HG02571 (cell line): Measurements from ENCODE around the gene STAT4.

ENCODE experiments used
- ATAC-seq: cut with Tn5 transposase; IDR thresholded peaks from one replicate; pipeline ENCODE4 v1.9.1; 2021; ENCODE audit warnings: mild to moderate bottlenecking, moderate library complexity; ENCODE audit not compliant: unreplicated experiment

STAT4 gene

DNA sequence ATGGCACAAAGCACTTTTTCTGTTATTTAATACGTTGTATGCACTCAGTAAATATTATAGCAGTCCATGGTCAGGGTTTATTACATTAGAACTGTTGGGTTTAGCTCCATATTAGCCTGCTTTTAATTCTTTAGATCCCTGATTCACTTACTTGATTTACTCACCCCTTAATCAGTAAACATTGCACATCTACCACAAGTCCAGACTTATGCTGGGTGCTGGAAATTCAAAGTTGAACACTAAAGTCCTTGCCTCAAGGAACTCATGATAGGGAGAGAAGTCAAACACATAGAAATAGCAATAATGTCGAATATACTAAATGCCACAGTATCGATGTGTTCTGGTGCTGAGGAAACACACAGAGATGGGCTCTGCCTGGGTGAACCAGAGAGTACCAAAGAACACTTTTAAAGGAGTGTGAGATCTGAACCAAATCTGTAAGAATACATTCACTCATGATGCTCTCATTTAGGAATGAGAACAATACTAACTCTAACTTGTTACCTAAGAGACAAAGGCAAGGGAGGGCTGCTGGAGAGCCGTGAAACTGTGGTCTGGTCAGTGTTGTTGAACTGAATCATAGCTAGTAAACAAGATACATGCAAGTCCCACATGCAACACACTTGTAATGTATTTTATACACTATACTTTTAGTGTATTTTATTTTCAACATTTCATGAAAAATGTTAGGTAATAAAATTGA lies 4.9 kb downstream of the STAT4 start:
- no peak for ATAC-seq

DNA sequence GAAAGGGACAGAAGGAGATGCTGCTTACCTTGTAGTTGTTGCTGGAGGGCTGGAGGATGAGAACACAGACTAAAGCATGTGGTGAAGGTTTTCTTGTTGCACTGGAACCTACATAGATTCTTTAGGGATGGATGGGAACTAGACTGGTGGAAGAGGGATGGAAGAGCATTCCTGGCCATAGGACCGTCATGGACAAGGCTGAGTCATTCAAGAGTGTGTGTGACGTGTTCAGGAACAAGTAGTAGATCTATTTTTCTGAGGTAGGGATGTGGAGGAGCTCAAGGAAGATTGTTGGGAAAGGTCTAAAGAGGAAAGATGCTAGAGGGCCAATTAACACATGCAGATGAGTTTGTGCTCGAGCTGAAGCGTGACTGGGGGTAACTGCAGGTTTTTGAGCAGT lies 6.6 kb downstream of the STAT4 start:
- ATAC-seq: no peak

DNA sequence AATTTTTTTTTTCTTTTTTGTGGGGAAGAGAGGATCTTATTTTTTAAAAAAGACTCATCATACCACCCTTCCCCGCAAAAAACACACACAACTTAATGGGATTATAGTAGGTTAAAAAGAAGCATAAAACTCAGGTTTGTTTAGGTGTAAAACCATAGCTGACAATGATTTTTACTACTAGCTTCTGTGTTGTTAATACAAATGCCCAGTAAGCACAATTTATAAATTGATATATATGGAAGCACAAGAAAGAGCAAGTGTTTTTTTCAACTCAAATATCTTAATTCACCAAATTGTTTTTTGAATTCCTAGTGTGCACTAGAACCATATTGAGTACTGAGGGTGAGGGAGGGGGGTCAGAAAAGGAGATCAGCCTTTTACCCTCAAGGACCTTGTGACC lies 7.0 kb downstream of the STAT4 start:
- ATAC-seq: no peak

DNA sequence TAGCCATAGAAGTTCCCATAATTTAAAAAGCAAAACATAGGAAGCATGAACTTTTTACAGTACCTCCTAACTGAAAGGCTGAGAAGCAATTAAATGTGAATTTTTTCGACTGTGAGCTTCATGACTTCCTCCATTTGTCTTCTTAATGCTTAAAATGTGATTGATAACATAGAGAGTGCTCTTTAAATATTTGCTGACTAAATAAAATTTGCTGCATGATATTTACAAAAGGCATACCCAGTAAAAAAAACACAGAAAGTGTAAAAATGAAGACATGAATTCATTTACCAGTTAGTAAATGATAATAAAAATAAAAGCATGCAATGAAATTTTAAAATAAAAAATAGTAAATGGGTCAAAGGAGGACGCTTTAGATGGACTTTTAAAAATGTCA lies 21.9 kb downstream of the STAT4 start:
- no peak for ATAC-seq

DNA sequence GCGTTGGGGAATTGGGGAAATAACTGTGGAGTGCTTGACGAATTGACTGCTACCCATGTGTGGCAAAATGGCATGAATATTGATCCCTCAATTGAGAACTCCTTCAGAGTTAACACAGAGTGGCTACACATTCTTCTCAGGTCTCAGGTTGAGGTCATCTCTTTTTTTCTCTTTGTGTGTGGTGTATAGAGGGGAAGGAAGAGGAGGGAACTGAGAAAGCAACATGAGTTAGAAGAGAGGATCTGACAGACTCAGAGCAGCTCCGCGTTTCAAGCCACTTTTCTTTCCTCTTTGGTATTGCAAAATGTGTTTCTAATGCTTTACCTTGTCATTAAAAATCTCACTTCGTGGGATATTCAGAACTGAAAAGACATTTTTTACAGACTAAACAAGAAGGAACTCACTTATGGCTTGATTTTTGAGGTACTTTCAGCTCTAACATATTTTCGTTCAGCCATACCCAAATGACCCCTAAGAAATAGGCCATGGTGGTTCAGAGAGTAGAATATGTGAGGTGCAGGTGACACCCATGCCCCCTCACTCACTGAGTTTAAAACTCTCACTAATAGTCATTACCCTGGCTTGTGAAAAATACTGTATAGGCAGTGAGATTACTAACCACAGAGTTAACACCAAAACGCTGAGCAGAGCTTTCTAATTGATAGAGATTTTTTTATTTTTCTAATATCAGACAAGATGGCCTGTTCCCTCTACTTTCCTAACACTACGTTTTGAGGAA lies 22.5 kb downstream of the STAT4 start:
- ATAC-seq: peak; percentile 84

DNA sequence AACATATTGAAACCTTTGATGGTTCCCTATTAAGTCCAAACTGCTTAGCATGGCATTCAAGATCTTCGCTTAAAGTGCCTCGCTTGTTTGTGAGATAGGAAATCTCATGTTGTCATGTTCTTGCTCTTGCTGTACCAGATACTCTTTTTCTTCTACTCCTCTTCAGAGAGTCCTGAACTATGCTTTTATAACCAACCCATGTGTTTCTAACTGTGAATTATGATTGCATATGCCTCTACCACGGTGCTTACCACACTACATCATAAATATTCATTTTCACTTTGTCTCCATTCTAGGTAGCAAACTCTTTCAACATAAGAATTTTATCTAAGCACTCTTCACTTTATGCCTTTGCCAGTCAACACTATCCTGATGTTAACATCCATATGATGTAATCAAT lies 23.6 kb downstream of the STAT4 start:
- ATAC-seq: no peak

DNA sequence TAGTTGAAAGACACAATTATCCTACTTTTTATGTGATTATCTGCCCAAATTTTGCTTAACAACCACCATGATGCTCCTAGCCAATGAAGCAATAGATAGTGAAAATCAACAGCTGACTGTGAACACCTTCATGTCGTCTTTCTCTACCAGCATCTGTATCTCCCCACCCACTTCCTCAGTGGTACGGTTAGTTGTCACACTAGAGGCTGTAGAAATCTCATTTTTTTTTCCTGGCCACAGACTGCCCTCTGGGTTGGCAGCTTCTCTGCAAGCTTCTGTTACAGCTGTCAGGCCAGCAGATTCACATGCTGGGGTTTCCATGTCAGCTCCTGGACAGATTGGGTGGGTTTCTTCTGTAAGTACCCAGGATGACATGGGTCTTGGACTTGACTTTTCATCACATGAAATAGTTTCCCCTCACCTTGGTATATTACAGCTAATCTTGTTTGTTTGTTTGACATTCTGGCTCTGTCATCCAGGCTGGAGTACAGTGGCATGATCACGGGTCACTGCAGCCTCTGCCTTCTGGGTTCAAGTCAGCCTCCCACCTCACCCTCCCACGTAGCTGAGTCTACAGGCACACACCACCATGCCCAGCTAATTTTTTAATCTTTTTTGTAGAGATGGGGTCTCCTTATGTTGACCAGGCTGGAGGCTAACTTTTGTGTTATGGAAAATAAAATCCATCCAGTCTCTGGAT lies 24.3 kb downstream of the STAT4 start:
- no peak for ATAC-seq

DNA sequence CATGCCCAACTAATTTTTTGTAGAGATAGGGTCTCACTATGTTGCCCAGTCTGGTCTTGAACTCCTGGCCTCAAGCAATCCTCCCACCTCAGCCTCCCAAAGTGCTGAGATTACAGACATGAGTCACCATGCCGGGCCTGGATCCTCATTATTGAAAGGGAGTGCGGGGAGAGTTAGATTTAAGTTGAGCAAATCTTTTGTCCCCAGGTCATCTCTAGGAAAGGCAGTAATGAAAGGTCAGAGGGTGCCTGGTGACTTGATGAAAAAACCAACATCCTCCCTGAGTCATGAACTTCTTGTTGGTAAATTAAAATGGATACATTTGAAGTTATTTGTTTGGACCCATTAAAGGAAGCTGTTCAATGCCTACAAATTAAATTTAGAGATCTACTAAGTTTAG lies 25.1 kb downstream of the STAT4 start:
- ATAC-seq: no peak

DNA sequence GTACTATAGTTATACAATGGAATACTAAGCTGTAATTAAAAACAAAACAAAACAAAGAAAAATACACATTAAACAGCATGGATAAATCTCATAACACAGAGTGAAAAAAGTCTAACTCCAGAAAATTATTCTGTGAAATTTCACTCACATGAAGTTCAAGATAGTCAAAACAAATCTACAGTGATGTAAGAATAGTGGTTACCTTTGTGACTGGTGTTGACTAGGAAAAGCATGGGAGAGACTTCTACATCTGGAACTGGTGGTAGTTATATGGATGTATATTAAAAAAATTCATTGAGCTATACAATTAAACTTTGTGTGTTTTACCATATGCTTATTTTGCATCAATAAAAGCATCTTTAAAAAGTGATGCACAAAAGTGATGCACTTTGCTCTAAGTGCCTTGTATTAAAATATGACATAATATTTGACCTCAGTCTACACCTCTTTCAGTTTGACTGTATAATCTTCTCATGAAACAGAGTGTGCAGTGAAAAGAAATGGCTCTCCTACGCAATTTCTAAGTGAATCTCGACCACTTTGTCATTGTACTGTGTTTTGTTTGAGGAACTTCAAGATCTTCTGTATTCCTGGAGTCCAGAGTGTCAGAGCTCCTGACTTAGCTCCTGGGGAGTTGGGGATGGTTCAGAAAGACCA lies 28.0 kb downstream of the STAT4 start:
- peak; percentile 56 for ATAC-seq

DNA sequence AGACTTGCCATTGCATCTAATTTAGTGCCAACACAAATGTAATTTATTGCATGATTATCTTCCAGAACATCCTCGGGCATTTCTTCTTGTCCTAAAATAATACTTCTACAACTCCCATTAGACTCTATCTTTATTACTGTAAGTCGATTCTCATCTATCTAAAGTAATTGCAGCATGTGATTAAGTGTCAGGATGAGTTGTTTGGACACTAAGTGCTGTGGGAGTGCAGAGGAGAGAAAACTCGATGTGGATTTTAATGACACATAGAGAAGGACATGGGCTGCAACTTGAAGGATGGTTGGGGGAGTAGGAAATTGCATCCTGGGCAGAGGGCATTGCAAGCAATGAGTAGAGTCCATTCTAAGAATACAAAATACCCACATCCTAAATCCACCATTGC lies 33.5 kb downstream of the STAT4 start:
- no peak for ATAC-seq

DNA sequence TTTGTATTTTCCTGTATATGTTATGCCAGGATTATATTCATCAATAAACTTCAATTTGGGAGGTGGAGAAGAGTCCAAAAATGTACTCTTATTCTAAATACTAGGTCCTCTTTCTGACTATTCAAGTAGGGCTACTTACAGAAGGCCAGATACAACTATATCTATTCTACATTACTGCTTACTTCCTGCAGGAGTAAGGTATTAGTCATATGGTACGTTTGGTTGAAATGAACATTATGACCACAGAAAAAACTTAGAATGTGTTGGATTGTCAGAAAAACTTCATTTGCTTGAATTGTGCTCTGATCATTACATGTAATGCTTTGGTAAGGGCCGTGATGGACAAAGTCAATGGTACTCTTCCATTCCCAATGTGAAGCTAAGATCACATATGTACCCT lies 35.0 kb downstream of the STAT4 start:
- no peak for ATAC-seq

DNA sequence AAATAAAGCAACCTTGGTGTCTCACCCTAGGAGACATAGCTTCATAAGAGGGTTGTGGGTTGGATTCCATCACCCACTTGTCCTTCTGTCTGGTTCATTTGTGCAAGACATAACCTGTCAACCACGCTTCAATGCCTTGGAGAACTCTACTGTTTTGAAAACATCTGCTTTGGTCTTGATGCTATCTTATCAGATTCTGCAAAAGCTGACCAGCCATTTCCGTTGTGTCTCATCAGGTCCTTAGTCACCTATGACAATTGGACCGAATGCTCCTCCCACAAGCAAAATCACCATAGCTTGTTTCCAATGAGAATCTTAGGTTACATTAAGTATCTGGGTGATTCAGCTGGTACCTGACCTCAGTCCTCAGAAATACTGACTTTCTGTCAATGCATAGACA lies 35.4 kb downstream of the STAT4 start:
- no peak for ATAC-seq

DNA sequence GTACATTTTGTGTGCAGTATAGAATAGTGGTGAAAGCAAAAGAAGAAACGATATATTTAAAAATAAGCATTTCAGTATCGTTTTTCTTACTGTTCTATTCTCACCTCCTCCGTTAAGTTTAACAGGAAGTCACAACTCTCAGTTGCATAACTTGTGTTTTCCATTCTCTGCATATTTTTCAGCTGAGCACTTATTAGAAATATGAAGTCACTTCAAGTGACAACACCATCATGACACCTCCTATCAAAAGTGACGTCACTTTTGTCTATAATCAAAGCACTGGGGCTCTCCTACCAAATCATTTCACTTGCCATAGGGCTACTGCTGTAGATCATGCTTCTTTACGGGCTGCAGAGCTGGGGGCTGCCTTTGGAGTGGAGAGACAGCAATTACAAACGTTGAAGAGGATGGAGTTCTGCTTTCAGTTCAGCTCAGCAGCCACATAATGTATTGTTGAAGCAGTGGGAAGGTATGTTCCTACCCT lies 36.3 kb downstream of the STAT4 start:
- ATAC-seq: peak; percentile 71

DNA sequence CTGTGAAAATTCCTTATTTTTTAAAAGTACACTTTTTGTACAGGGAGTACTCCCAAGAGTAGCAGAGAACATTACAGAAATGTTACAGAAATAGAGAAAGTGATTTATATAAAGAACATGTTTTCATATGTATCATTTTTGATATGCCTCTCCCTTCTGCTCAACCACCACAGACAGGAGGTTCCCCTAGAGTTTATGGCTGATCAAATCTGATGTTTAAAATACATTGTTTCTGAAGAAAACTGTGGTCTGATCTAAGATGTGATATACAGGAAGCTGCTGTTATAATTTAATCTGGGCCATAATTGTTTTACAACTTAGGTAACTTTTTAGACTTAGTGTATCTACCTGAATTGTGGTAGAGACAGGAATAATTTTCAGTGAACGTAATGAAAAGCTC lies 37.0 kb downstream of the STAT4 start:
- no peak for ATAC-seq

DNA sequence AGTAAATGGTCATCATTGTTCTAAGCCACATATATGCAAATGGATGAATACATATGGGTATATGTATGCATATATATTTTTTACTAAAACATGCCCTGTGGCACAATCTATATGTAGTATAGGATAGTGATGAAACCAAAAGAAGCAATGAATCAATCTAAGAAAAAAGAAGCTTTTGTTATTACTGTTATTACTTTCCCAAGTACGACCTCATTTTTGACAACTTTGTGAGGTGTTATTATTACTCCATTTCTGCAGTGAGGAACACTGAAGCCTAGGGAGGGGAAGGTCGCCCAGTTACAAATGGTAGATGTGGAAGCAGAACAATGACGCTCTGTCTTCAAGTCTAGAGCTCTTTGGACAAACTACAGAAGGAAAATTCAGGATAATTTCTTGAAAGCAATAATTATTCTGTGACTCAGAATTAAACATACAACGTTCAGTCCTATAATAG lies 38.3 kb downstream of the STAT4 start:
- ATAC-seq: no peak

DNA sequence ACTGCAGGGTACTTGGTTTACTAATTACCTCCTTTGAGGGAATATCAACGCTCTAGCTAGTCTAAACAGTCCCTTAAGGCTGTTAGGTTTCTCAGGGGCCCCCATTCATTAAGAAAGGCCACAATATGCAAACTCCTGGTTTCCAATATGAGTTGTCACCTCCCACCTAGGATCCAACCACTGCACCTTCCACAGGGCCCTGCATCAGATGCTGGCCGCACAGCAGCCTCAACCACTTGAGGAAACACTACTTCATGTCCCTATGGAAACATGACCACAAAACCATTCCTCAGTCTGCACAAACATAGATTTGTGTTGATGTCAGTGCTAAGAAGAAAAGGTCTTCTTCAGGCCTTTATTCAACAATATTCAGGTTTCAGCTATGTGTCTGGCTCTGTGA lies 40.9 kb downstream of the STAT4 start:
- ATAC-seq: no peak

DNA sequence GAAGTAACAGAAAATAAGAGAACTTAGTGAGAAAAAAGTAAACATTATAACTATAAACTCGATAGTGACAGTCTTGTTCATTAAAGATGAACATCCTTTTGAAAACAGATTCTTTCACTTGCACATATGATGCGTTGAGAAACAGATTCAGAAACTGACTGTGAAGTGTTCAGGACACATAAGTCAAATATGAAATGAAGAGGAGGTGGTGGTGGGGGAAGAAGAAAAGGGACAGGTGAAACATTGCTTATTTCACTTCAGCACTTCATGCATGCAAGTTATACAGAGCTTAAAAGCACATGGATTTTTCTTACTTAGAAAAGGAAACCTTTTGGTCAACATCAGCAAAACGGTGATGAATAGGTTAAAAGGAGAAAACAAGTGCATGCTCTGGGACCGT lies 42.5 kb downstream of the STAT4 start:
- ATAC-seq: no peak

DNA sequence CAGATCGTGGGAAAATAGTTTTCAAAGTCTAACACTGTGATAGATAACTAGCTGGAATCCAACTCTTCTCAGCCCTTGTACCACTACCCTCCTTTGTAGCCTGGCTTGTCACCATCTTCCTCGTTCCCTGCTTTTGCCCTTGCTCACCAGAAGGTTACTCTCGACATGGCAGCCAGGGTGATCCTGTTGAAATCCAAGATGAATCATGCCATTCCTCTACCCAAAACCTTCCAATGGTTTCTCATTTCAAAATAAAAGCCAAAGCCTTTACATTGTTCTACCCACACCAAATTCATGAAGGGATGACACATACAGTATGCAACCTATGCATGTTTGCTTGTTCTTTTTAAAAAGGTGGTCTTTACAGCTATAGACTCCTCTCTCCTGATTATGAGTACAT lies 45.7 kb downstream of the STAT4 start:
- no peak for ATAC-seq

DNA sequence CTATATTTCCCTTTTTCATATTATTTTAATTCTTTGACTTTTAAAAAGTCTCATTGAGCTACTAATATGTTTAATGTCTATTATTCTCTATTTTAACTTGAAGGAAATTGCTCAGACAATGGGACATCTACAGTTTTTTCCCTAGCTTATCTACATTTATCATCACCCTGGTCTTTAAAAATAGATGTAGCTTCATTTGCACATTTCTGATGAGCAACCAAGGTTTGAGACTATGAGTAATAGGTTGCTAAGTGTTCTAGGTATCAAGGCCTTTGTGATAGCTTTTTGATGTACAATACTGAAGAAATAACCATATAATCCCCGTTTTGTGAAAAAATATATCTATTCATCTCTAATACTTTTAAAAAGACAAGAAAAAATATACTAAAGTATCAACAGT lies 47.0 kb downstream of the STAT4 start:
- ATAC-seq: no peak

DNA sequence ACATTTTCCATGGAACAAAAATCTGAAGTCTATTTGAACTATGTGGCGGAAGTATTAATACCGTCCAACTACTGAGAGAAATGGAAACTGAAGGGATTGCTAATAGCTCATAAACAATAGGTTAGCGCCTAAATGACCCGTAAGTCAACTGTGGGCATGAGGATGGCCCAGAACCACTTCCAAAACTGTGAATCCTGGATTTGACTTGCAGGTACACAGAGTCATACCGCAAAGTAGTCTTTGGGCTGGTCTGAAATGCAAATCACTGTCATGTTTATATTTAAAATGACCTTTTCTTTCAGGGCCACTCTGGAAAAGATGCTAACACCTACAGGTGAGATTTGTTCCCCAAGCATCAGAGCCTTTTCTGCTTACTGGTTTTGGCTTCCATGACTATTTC lies 50.6 kb downstream of the STAT4 start:
- ATAC-seq: no peak

DNA sequence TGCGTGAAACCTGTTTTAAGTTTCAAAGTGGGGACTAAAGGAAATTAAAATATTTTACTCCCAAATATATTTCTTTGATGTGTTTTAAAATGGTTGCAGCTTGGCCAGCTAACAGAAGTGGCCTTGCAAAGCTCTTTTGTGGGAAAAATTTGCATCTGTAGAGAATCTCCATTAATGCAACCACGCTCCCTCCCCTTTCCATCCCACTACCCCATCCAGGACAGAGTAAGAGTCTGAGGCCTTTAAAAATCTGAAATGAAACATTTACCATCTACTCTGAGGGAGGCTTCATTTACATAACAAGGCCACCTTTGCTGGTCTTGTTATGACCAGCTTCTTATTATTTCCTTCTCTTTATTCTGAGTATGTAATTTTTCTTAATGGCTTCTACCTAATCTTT lies 63.5 kb downstream of the STAT4 start:
- no peak for ATAC-seq
